MM.1S (cell line): Measurements from ENCODE around the gene SLC6A3.

Source experiments
- CTCF ChIP-seq: fragments of 300-600 bp; sonication (generic); IDR thresholded peaks from 2 replicates; pipeline ENCODE4 v1.5.1; 2016; ENCODE audit warnings: antibody characterized with exemption, low read length, mixed read lengths
- EZH2 ChIP-seq: fragments of 300-600 bp; sonication (generic); optimal IDR thresholded peaks from 2 replicates; pipeline ENCODE3; 2017; ENCODE audit warnings: low read depth, mild to moderate bottlenecking, antibody characterized with exemption, low read length, mixed read lengths

- TF ChIP-seq CTCF (no peak), EZH2 (no peak)
Observed at GRCh38 chr5:1465117-1465516, 19.9 kb upstream of the SLC6A3 start.
